ENCODE measurements around the gene UBLCP1. TPM values are rescaled to one million over a fixed set of nuclear protein-coding genes. Genes with fewer than 3 reads are reported as not detected.
"Not testable (repeated sequence)": the region's sequence is repeated elsewhere in the genome, so short reads cannot be mapped to it uniquely, and the experiment has no call there.

UBLCP1 gene
- total RNA-seq, 2 experiments from 2014 or later = 16.5 to 19.0 TPM

DNA sequence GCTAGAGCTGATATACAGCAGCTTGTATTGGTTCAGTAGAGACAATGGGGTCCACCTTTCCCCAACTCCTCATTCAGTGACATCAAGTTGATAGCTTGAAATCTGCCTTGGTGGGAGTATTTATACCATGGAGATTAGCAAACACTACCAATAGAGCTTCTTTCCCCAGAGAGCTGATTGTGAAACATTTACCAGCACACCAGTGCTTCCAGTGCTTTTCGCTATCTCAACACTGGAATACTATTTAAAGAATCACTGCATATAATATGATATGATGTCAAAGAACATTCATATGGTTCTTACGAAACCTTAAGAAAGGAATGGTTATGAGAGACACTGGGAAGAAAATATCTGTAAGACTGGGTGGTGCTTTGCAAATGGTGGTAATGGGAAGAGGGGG, 31.9 kb upstream of the UBLCP1 start:
- Histone ChIP-seq H3K36me3 (ENCODE audit: insufficient read depth, low read length) (no peaks in the 10 kb centered on the region), H3K27me3 (ENCODE audit: control insufficient read depth in 1 of 2, insufficient read depth in 2 of 2, low read length in 2 of 2) (no peaks in the 10 kb centered on the region), H3K27ac (ENCODE audit: low read depth in 1 of 2, low read length in 2 of 2) (no peak overlapping the region), H3K4me1 (ENCODE audit: insufficient read depth, low read length) (no peaks in the 10 kb centered on the region), H3K4me3 (ENCODE audit: low read length) (no peak overlapping the region), H3K9me3 (ENCODE audit: control insufficient read depth in 1 of 2, insufficient read depth in 1 of 2, low read length in 2 of 2) (no peaks in the 10 kb centered on the region)
- CTCF ChIA-PET = no interaction called here
- Mint-ChIP-seq H3K36me3 (ENCODE audit: low read depth) (no peaks in the 10 kb centered on the region), H3K9me3 (no peaks in the 10 kb centered on the region), H3K27me3 (no peaks in the 10 kb centered on the region), H3K27ac (no peak overlapping the region), H3K4me3 (no peak overlapping the region), H3K4me1 (ENCODE audit: low read depth) (no peaks in the 10 kb centered on the region)
- intact Hi-C loops (cut with DNase I, micrococcal nuclease) = no loop called here
- TF ChIP-seq, protein P1, sequence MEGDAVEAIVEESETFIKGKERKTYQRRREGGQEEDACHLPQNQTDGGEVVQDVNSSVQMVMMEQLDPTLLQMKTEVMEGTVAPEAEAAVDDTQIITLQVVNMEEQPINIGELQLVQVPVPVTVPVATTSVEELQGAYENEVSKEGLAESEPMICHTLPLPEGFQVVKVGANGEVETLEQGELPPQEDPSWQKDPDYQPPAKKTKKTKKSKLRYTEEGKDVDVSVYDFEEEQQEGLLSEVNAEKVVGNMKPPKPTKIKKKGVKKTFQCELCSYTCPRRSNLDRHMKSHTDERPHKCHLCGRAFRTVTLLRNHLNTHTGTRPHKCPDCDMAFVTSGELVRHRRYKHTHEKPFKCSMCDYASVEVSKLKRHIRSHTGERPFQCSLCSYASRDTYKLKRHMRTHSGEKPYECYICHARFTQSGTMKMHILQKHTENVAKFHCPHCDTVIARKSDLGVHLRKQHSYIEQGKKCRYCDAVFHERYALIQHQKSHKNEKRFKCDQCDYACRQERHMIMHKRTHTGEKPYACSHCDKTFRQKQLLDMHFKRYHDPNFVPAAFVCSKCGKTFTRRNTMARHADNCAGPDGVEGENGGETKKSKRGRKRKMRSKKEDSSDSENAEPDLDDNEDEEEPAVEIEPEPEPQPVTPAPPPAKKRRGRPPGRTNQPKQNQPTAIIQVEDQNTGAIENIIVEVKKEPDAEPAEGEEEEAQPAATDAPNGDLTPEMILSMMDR (IDR thresholded peaks at IDR 0.05) = no peak
- ATAC-seq (ENCODE audit: poor library complexity) (no peak), DNase-seq (no peak)
- POLR2A ChIA-PET = no interaction called here

DNA sequence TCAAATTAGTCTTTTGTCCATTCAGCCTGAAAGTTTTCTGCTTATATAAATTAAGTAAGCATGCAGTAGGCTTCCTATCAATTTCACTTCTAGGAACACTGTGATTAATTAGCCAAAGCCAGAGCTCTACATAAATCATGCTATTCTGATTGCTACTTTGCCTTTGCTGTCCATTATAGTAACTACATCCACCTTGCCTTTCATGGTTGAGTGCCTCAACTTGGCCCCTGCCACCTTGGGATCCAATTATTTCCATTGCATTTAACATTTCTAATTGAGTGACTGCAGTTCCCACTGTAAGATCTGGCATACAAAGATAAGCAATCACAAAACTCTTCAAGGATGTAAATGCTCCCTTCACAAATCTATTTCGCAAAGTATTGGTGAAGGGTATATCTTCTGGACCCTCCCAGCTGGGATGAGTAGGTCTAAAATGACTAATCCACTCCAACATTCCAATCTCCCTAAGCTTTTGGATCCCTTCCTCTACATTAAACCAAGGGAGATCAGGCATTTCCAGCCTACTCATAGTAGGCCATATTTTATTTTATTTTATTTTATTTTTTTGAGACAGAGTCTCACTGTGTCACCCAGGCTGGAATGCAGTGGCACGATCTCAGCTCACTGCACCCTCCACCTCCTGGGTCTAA, 27.1 kb upstream of the UBLCP1 start:
- H3K4me3 Mint-ChIP-seq; H3K4me1 Mint-ChIP-seq (ENCODE audit: low read depth); intact Hi-C loops (cut with DNase I, micrococcal nuclease); POLR2A ChIA-PET; H3K4me1 ChIP-seq (ENCODE audit: insufficient read depth, low read length); H3K36me3 Mint-ChIP-seq (ENCODE audit: low read depth); CTCF ChIA-PET; H3K27me3 Mint-ChIP-seq; H3K27ac Mint-ChIP-seq; H3K36me3 ChIP-seq (ENCODE audit: insufficient read depth, low read length); H3K9me3 ChIP-seq (ENCODE audit: control insufficient read depth in 1 of 2, insufficient read depth in 1 of 2, low read length in 2 of 2); H3K27ac ChIP-seq (ENCODE audit: low read depth in 1 of 2, low read length in 2 of 2); H3K4me3 ChIP-seq (ENCODE audit: low read length); H3K9me3 Mint-ChIP-seq; ATAC-seq (ENCODE audit: poor library complexity); DNase-seq; H3K27me3 ChIP-seq (ENCODE audit: control insufficient read depth in 1 of 2, insufficient read depth in 2 of 2, low read length in 2 of 2): not testable (repeated sequence)

DNA sequence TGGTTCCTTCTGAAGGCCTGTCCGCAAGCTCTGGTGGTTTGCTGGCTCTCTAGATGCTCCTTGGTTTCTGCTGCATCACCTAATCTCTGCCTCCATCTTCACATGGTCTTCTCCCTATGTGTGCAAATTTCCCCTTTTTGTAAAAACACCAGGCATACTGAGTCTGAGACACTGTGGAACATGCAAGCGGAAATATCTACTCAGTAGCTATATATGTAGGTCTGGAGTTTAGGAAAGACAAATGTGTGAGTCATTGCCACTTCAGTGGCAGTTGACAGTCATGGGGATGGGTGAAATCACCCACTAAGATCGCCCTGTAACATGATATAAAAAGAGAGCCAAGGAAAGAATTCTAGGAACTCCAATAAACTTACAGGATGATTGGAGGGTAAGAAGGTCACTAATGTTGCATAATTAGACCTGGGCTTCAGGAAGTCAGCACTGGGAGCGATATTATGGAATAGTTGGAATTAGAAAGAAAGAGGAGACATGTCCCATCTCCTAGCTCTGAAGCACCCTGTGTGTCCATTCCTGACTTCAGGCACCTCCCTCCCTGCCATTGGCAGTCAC, 22.7 kb upstream of the UBLCP1 start:
- Histone ChIP-seq H3K36me3 (ENCODE audit: insufficient read depth, low read length) (no peaks in the 10 kb centered on the region), H3K27ac (ENCODE audit: low read depth in 1 of 2, low read length in 2 of 2) (no peak overlapping the region), H3K9me3 (ENCODE audit: control insufficient read depth in 1 of 2, insufficient read depth in 1 of 2, low read length in 2 of 2) (no peaks in the 10 kb centered on the region), H3K4me1 (ENCODE audit: insufficient read depth, low read length) (peaks cover 4% of the 10 kb centered on the region), H3K4me3 (ENCODE audit: low read length) (no peak overlapping the region), H3K27me3 (ENCODE audit: control insufficient read depth in 1 of 2, insufficient read depth in 2 of 2, low read length in 2 of 2) (no peaks in the 10 kb centered on the region)
- Mint-ChIP-seq H3K36me3 (ENCODE audit: low read depth) (no peaks in the 10 kb centered on the region), H3K27ac (no peak overlapping the region), H3K4me1 (ENCODE audit: low read depth) (peaks cover 24% of the 10 kb centered on the region), H3K4me3 (no peak overlapping the region), H3K9me3 (no peaks in the 10 kb centered on the region), H3K27me3 (no peaks in the 10 kb centered on the region)
- intact Hi-C loops (cut with DNase I, micrococcal nuclease) = loop anchor here in 1 of 2 experiments (5.0 kb wide), 1 partner anchor 33 kb away; the partner anchor contains the start of gene RNF145
- DNase-seq (no peak), ATAC-seq (ENCODE audit: poor library complexity) (no peak)
- POLR2A ChIA-PET = no interaction called here
- TF ChIP-seq, protein P1 (IDR thresholded peaks at IDR 0.05) = no peak
- CTCF ChIA-PET = interaction anchor here (1.2 kb wide), 1 partner anchor 9 kb away, joined by 3 read pairs; no protein-coding TSS in a partner anchor

Measured in CD4-positive, alpha-beta T cell (primary cell).